Pancreas (tissue), 10 donors: ENCODE results near the gene CNTRL. TPM values are rescaled to one million over a fixed set of nuclear protein-coding genes. Genes with fewer than 3 reads are reported as not detected.
A peak's percentile ranks its signal among the peaks of the same experiment; 100 is the strongest.

ENCODE experiments used
- ATAC-seq, 4 donors: fragments of 200-7000 bp; cut with Tn5 transposase; one replicate each; pipeline versions ENCODE4 v1.8.0 to v1.9.1; 2020; ENCODE audit warnings: mild to moderate bottlenecking in 4 of 4, moderate library complexity in 4 of 4
- DNase-seq, 6 donors: peaks; one replicate each; pipeline ENCODE4 v3.0.0-alpha.2; 2020
- FAIRE-seq: peaks from 2 replicates; lab custom pipeline; 2012; peaks lifted over from hg19 to GRCh38; lab: Jason Lieb, UNC
- H3K27ac ChIP-seq, 4 donors: fragments of 200-600 bp; sonication (generic); 1 replicate in 3 of 4; 2 replicates in 1 of 4; pipeline versions ENCODE4 v1.5.0 to v1.8.0; 2020
- H3K27me3 ChIP-seq, 4 donors: fragments of 200-600 bp; one replicate each; pipeline ENCODE4 v1.8.0; 2021
- H3K36me3 ChIP-seq, 3 donors: fragments of 200-600 bp; sonication (generic) in 1 of 3; one replicate each; pipeline versions ENCODE4 v1.5.0 to v1.8.0; 2020 to 2021
- H3K4me1 ChIP-seq, 3 donors: fragments of 200-600 bp; one replicate each; pipeline ENCODE4 v1.8.0; 2021
- H3K4me3 ChIP-seq, 4 donors: fragments of 200-600 bp; sonication (generic) in 2 of 4; one replicate each; pipeline versions ENCODE4 v1.5.0 to v1.8.0; 2020 to 2021
- H3K9me3 ChIP-seq, 4 donors: fragments of 200-600 bp; one replicate each; pipeline ENCODE4 v1.8.0; 2021
- CTCF ChIP-seq, 4 donors: fragments of 200-600 bp; sonication (generic) in 3 of 4; IDR thresholded peaks; one replicate each; pipeline versions ENCODE4 v1.5.0 to v1.8.0; 2021; ENCODE audit warnings: antibody characterized with exemption in 4 of 4
- WGBS, 2 donors: extraction: QIAGEN DNeasy Blood & Tissue Kit; methylation state at CpG; one replicate each; pipeline ENCODE4 v1.1.7; 2013; 5-methylcytosine and 5-hydroxymethylcytosine counted together
- intact Hi-C, 3 donors: fragments of 100-400 bp; cut with DNase I; formaldehyde crosslinking; loops; one replicate each; pipeline versions ENCODE4 v1.11.1 to v1.14.2; 2022
- polyA plus RNA-seq, 2 donors: library from polyadenylated mRNA; stranded (reverse); fragments of 200-250 nt; gene quantifications; one replicate each; pipeline ENCODE4 v1.2.3, GENCODE V29; 2013
- total RNA-seq, 6 donors: library from RNA; stranded (reverse); fragmentation: NEBNext Ultra II Directional in 4 of 6; extraction: Animal tissue kit (Norgen Biotek cat#: 25700) in 4 of 6; gene quantifications; one replicate each; pipeline versions ENCODE4 v1.2.1 to v1.2.4, GENCODE V29; 2021 to 2023
- donor health status: healthy with polysubstance abuse.
- donor health status: DM: no; HTN: no; CAD: no; lungs with moderate emphysema.
- donor health status: DM: no; HTN: no; CAD: no.
- donor health status: control.
- donor health status: control.
- donor health status: Bipolar disorder and iron deficiency.
- donor health status: DM: yes; HTN: yes; CAD: no.
- donor health status: DM: no; HTN: no; CAD: no.
- donor health status: DM: no; HTN: no; CAD: no.
- donor health status: DM: yes; HTN: yes; CAD: no.

The CNTRL gene
- total and polyA plus RNA-seq, 8 donors: 5.0 to 12.1 (median 6.5) TPM

- peaks cover 6 to 36% (median 8%) of the 10 kb centered on the region in 3 donors for H3K36me3 ChIP-seq
- no peak for TF ChIP-seq CTCF (IDR thresholded peaks at IDR 0.05)
- H3K27me3 ChIP-seq: no peaks in the 10 kb centered on the region
- 69 to 75% methylated on average over 1 of the region's 1 CpG for whole genome bisulfite sequencing, 2 donors
- H3K27ac ChIP-seq: no peak overlapping the region
- no peaks in the 10 kb centered on the region for H3K4me1 ChIP-seq
- DNase-seq: no peak
- no peak overlapping the region for H3K4me3 ChIP-seq
- intact Hi-C loops: no loop called here
- FAIRE-seq: no peak
- peak in 2 of 4 donors; percentile 46 to 48 for ATAC-seq
- H3K9me3 ChIP-seq: no peaks in the 10 kb centered on the region
Observed at GRCh38 chr9:121141706-121142105, 67.0 kb downstream of the CNTRL start.

- H3K36me3 ChIP-seq: peaks cover 6 to 37% (median 8%) of the 10 kb centered on the region in 3 donors
- ATAC-seq: no peak
Observed at GRCh38 chr9:121143771-121144170, 69.0 kb downstream of the CNTRL start.

GRCh38 chr9:121144482-121144881 is 69.7 kb downstream of the CNTRL start:
- Histone ChIP-seq H3K4me1 (no peaks in the 10 kb centered on the region), H3K4me3 (no peak overlapping the region), H3K27me3 (no peaks in the 10 kb centered on the region), H3K9me3 (no peaks in the 10 kb centered on the region), H3K27ac (no peak overlapping the region), H3K36me3 (peaks cover 0 to 37% (median 8%) of the 10 kb centered on the region in 3 donors)
- intact Hi-C loops: no loop called here
- 65 to 69% methylated on average over 2 of the region's 2 CpGs for WGBS, 2 donors
- FAIRE-seq (no peak), ATAC-seq (no peak), DNase-seq (no peak)
- TF ChIP-seq CTCF (IDR thresholded peaks at IDR 0.05): no peak

More at GRCh38 chr9:121143771-121144170, 69.0 kb downstream of the CNTRL start:
- FAIRE-seq (no peak), DNase-seq (no peak)
- 93 to 96% methylated on average over 2 of the region's 2 CpGs for WGBS, 2 donors
- H3K27ac ChIP-seq: no peak overlapping the region
- H3K4me1 ChIP-seq: no peaks in the 10 kb centered on the region
- H3K27me3 ChIP-seq: no peaks in the 10 kb centered on the region
- no peak overlapping the region for H3K4me3 ChIP-seq
- intact Hi-C loops: no loop called here
- no peak for TF ChIP-seq CTCF (IDR thresholded peaks at IDR 0.05)
- H3K9me3 ChIP-seq: no peaks in the 10 kb centered on the region

GRCh38 chr9:121150188-121150587 is 75.4 kb downstream of the CNTRL start:
- FAIRE-seq (no peak), ATAC-seq (no peak), DNase-seq (no peak)
- Histone ChIP-seq H3K4me1 (no peaks in the 10 kb centered on the region), H3K27ac (no peak overlapping the region), H3K27me3 (no peaks in the 10 kb centered on the region), H3K4me3 (no peak overlapping the region), H3K36me3 (peaks cover 0 to 18% (median 0%) of the 10 kb centered on the region in 3 donors), H3K9me3 (peaks cover 0 to 3% (median 0%) of the 10 kb centered on the region in 4 donors)
- WGBS, 2 donors: 56 to 73% methylated on average over 2 of the region's 2 CpGs
- TF ChIP-seq CTCF (IDR thresholded peaks at IDR 0.05): no peak
- intact Hi-C loops: no loop called here

- 70 to 75% methylated on average over 1 of the region's 1 CpG for WGBS, 2 donors
- intact Hi-C loops: no loop called here
- DNase-seq (no peak), FAIRE-seq (no peak), ATAC-seq (no peak)
- Histone ChIP-seq H3K27ac (no peak overlapping the region), H3K36me3 (peaks cover 0 to 23% (median 0%) of the 10 kb centered on the region in 3 donors), H3K4me1 (no peaks in the 10 kb centered on the region), H3K27me3 (no peaks in the 10 kb centered on the region), H3K9me3 (peaks cover 0 to 3% (median 0%) of the 10 kb centered on the region in 4 donors), H3K4me3 (no peak overlapping the region)
- no peak for TF ChIP-seq CTCF (IDR thresholded peaks at IDR 0.05)
Observed at GRCh38 chr9:121153642-121154041, 78.9 kb downstream of the CNTRL start.
